ENCODE results near the gene SNX22.

DNA sequence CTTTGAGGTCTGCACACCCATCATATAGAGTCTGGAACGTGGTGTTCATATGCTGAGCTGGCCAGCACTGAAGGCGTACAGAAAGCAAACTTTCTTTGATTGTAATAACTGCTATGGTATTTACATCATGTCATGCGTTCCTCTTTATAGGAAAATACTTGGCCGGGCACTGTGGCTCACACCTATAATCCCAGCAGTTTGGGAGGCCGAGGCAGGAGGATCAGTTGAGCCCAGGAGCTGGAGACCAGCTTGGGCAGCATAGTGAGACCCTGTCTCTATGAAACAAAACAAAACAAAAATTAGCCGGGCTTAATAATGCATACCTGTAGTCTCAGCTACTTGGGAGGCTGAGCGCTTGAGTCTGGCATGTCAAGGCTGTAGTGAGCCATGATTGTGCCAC lies 3.4 kb upstream of the SNX22 start:
- TF ChIP-seq, protein P1, sequence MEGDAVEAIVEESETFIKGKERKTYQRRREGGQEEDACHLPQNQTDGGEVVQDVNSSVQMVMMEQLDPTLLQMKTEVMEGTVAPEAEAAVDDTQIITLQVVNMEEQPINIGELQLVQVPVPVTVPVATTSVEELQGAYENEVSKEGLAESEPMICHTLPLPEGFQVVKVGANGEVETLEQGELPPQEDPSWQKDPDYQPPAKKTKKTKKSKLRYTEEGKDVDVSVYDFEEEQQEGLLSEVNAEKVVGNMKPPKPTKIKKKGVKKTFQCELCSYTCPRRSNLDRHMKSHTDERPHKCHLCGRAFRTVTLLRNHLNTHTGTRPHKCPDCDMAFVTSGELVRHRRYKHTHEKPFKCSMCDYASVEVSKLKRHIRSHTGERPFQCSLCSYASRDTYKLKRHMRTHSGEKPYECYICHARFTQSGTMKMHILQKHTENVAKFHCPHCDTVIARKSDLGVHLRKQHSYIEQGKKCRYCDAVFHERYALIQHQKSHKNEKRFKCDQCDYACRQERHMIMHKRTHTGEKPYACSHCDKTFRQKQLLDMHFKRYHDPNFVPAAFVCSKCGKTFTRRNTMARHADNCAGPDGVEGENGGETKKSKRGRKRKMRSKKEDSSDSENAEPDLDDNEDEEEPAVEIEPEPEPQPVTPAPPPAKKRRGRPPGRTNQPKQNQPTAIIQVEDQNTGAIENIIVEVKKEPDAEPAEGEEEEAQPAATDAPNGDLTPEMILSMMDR (IDR thresholded peaks at IDR 0.05), result no peak
- TF ChIP-seq POLR2A (IDR thresholded peaks at IDR 0.05), result no peak

All from esophagus squamous epithelium (tissue), 4 donors.